IMR-90 (cell line): ENCODE data around the gene DENND10. TPM values are rescaled to one million over a fixed set of nuclear protein-coding genes. Genes with fewer than 3 reads are reported as not detected.

Experiments
- ATAC-seq: fragments of 200-7000 bp; cut with Tn5 transposase; 2 replicates; pipeline ENCODE4 v1.9.1; 2020; ENCODE audit warnings: low read depth, mild to moderate bottlenecking, moderate library complexity
- BruUV-seq: library from RNA; stranded (reverse); fragments of 400-500 nt; replicated peaks from 2 replicates; lab custom pipeline; 2021; lab: Mats Ljungman, UMichigan
- CTCF ChIA-PET: fragments of 300-600 bp; formaldehyde crosslinking; extraction: SDS; loops from one replicate; lab custom pipeline; 2021; ENCODE audit warnings: antibody characterized with exemption; lab: Yijun Ruan, JAX
- POLR2A ChIA-PET: fragments of 300-600 bp; sonication (Branson Sonifier 250); formaldehyde crosslinking; loops from one replicate; lab custom pipeline; 2022; ENCODE audit warnings: antibody characterized with exemption; ENCODE audit not compliant: unreplicated experiment; lab: Charles Lee
- DNase-seq: peaks from one replicate; pipeline ENCODE4 v3.0.0; 2013
- H2AFZ ChIP-seq: replicated peaks from 2 replicates; pipeline ENCODE3; 2013; ENCODE audit warnings: low read length, mild to moderate bottlenecking; ENCODE audit not compliant: poor library complexity
- H2AK5ac ChIP-seq: 2 replicates; pipeline ENCODE4 v1.6.1; 2013; ENCODE audit warnings: low read depth, low read length, inconsistent platforms
- H2AK9ac ChIP-seq: replicated peaks from 2 replicates; pipeline ENCODE3; 2013; ENCODE audit warnings: mild to moderate bottlenecking, low read depth, low read length, moderate library complexity; ENCODE audit not compliant: poor library complexity
- H2BK120ac ChIP-seq: 2 replicates; pipeline ENCODE4 v1.6.1; 2013; ENCODE audit warnings: low read depth, low read length, inconsistent platforms
- H2BK15ac ChIP-seq: 3 replicates; pipeline ENCODE4 v1.6.1; 2013; ENCODE audit warnings: low read depth, low read length, inconsistent platforms
- H2BK20ac ChIP-seq: 2 replicates; pipeline ENCODE4 v1.6.1; 2013; ENCODE audit warnings: low read depth, mild to moderate bottlenecking, inconsistent platforms, low read length, moderate library complexity
- H2BK5ac ChIP-seq: 2 replicates; pipeline ENCODE4 v1.6.1; 2013; ENCODE audit warnings: mild to moderate bottlenecking, low read depth, low read length, inconsistent platforms; ENCODE audit not compliant: poor library complexity, severe bottlenecking
- H3K14ac ChIP-seq: replicated peaks from 2 replicates; pipeline ENCODE4 v1.6.1; 2013; ENCODE audit warnings: low read depth, low read length, inconsistent platforms
- H3K18ac ChIP-seq: 2 replicates; pipeline ENCODE4 v1.6.1; 2013; ENCODE audit warnings: low read depth, low read length, control low read depth
- H3K23ac ChIP-seq: 2 replicates; pipeline ENCODE4 v1.6.1; 2013; ENCODE audit warnings: low read depth, low read length, inconsistent platforms
- H3K27ac ChIP-seq: 2 replicates; pipeline ENCODE4 v1.5.1; 2013; ENCODE audit warnings: mild to moderate bottlenecking, control low read depth, low read length; ENCODE audit not compliant: insufficient read depth
- H3K27me3 ChIP-seq: 2 replicates; pipeline ENCODE4 v1.6.1; 2013; ENCODE audit warnings: low read length; ENCODE audit not compliant: control insufficient read depth, insufficient read depth
- H3K36me3 ChIP-seq: 2 replicates; pipeline ENCODE4 v1.6.1; 2013; ENCODE audit warnings: low read length, mixed read lengths; ENCODE audit not compliant: control insufficient read depth, insufficient read depth
- H3K4ac ChIP-seq: 2 replicates; pipeline ENCODE4 v1.6.1; 2013; ENCODE audit warnings: low read depth, low read length, inconsistent platforms
- H3K4me1 ChIP-seq: 2 replicates; pipeline ENCODE4 v1.6.1; 2013; ENCODE audit warnings: low read length, mixed read lengths; ENCODE audit not compliant: control insufficient read depth, insufficient read depth
- H3K4me2 ChIP-seq: 2 replicates; pipeline ENCODE4 v1.6.1; 2013; ENCODE audit warnings: low read depth, mild to moderate bottlenecking, control low read depth, low read length, moderate library complexity
- H3K4me3 ChIP-seq: 2 replicates; pipeline ENCODE4 v1.5.1; 2013; ENCODE audit warnings: low read depth, mild to moderate bottlenecking, control low read depth, low read length, moderate library complexity; ENCODE audit not compliant: insufficient read depth
- H3K56ac ChIP-seq: 2 replicates; pipeline ENCODE4 v1.6.1; 2013; ENCODE audit warnings: low read length, inconsistent platforms; ENCODE audit not compliant: insufficient read depth; ENCODE audit errors: extremely low read depth
- H3K79me1 ChIP-seq, 2 experiments: 2 replicates each; pipeline ENCODE4 v1.6.1; 2013; ENCODE audit warnings: low read length in 2 of 2, inconsistent platforms in 1 of 2, low read depth in 1 of 2
- H3K9ac ChIP-seq: 2 replicates; pipeline ENCODE4 v1.6.1; 2013; ENCODE audit warnings: low read depth, low read length, control low read depth
- H3K9me1 ChIP-seq: 2 replicates; pipeline ENCODE4 v1.6.1; 2013; ENCODE audit warnings: low read length, inconsistent platforms; ENCODE audit not compliant: insufficient read depth
- H3K9me3 ChIP-seq: 2 replicates; pipeline ENCODE4 v1.6.1; 2013; ENCODE audit warnings: low read length; ENCODE audit not compliant: control insufficient read depth, insufficient read depth
- H4K20me1 ChIP-seq: 2 replicates; pipeline ENCODE4 v1.6.1; 2013; ENCODE audit warnings: low read length, inconsistent platforms; ENCODE audit not compliant: insufficient read depth
- H4K5ac ChIP-seq: 2 replicates; pipeline ENCODE4 v1.6.1; 2013; ENCODE audit warnings: mild to moderate bottlenecking, low read depth, low read length, control low read depth
- H4K8ac ChIP-seq, 2 experiments: 2 replicates each; pipeline ENCODE4 v1.6.1; 2013; ENCODE audit warnings: low read depth in 2 of 2, low read length in 2 of 2, control low read depth in 1 of 2, inconsistent platforms in 1 of 2
- H4K91ac ChIP-seq: 2 replicates; pipeline ENCODE4 v1.6.1; 2013; ENCODE audit warnings: low read depth, low read length, inconsistent platforms; ENCODE audit not compliant: insufficient read depth
- FOS ChIP-seq: fragments of 150-350 bp; IDR thresholded peaks from 2 replicates; pipeline ENCODE4 v1.6.1; 2016; ENCODE audit warnings: low read depth, low read length
- MAZ ChIP-seq: IDR thresholded peaks from 2 replicates; pipeline ENCODE4 v1.6.1; 2012; ENCODE audit warnings: low read depth, mild to moderate bottlenecking, low read length, improper control_type of control experiment, moderate library complexity, borderline replicate concordance
- RAD21 ChIP-seq: IDR thresholded peaks from 2 replicates; pipeline ENCODE4 v1.6.1; 2012; ENCODE audit warnings: low read length, improper control_type of control experiment
- RFX5 ChIP-seq: IDR thresholded peaks from 2 replicates; pipeline ENCODE4 v1.8.0; 2012; ENCODE audit warnings: low read depth, mild to moderate bottlenecking, low read length, moderate library complexity
- SMC3 ChIP-seq: fragments of 150-350 bp; IDR thresholded peaks from 2 replicates; pipeline ENCODE4 v1.6.1; 2016; ENCODE audit warnings: low read depth, mild to moderate bottlenecking, antibody characterized with exemption, low read length, moderate library complexity
- USF2 ChIP-seq: fragments of 150-350 bp; IDR thresholded peaks from 2 replicates; pipeline ENCODE4 v1.6.1; 2017; ENCODE audit warnings: mild to moderate bottlenecking, antibody characterized with exemption, low read length, low read depth
- WGBS, 2 experiments: methylation state at CpG; one replicate each; pipeline versions ENCODE4 v1.1.5 to v1.1.7; 2013; ENCODE audit warnings: missing lambda C conversion rate in 2 of 2; ENCODE audit not compliant: insufficient read length in 1 of 2; ENCODE audit errors: extremely low coverage in 2 of 2; 5-methylcytosine and 5-hydroxymethylcytosine counted together
- dilution Hi-C: fragments of 300-500 bp; cut with HindIII; formaldehyde crosslinking; loops from one replicate; pipeline ENCODE4 v1.14.3; 2018; ENCODE audit warnings: low sequenced_read_pairs; ENCODE audit not compliant: unreplicated experiment
- in situ Hi-C: fragments of 300-500 bp; cut with MboI; formaldehyde crosslinking; loops from 3 replicates; pipeline ENCODE4 v1.14.3; 2019; ENCODE audit warnings: low sequenced_read_pairs, inconsistent platforms, mixed read lengths
- intact Hi-C: fragments of 100-400 bp; cut with micrococcal nuclease; formaldehyde crosslinking; loops from 2 replicates; pipeline ENCODE4 v1.10.0; 2022
- polyA plus RNA-seq, 3 experiments: library from polyadenylated mRNA; depleted of rRNA; stranded (reverse); fragments of >200 nt; gene quantifications; 2 replicates each; pipeline ENCODE4 v1.2.3, GENCODE V29; 2012; ENCODE audit warnings: low replicate concordance in 1 of 3
- total RNA-seq: library from RNA; depleted of rRNA; stranded (reverse); fragments of >200 nt; gene quantifications from 2 replicates; pipeline ENCODE4 v1.2.3, GENCODE V29; 2012

Gene DENND10
- total and polyA plus RNA-seq, 2 of the 4 experiments (the other 2 are of a cell fraction): 50.9 to 81.4 TPM

- H2BK20ac ChIP-seq: no peak overlapping the region
- H4K20me1 ChIP-seq: peaks cover 4% of the 10 kb centered on the region; the same call in 1 of the 2 replicates
- ChIA-PET POLR2A (interaction anchor here (0.7 kb wide), 1 partner anchor 88 kb away, joined by 3 read pairs; no protein-coding TSS in a partner anchor), CTCF (interaction anchor here (0.6 kb wide), 1 partner anchor 41 kb away, joined by 3 read pairs; no protein-coding TSS in a partner anchor)
- H3K4me3 ChIP-seq: peak overlapping the region; percentile 17; the same call in 1 of the 2 replicates
- in situ Hi-C loops: no loop called here
- peak overlapping the region; percentile 73 for H3K4me2 ChIP-seq
- peaks cover 6% of the 10 kb centered on the region for H3K36me3 ChIP-seq
- 0 out of 2 replicates have a peak overlapping the region, but pooled peaks have one; percentile 7 for H3K18ac ChIP-seq
- H3K27me3 ChIP-seq: no peaks in the 10 kb centered on the region
- no peaks in the 10 kb centered on the region for H3K9me3 ChIP-seq
- peak overlapping the region; percentile 4; the same call in 1 of the 2 replicates for H4K5ac ChIP-seq
- ATAC-seq (no peak), DNase-seq (no peak)
- dilution Hi-C loops: no loop called here
- H4K8ac ChIP-seq: peak overlapping the region in 1 of 2 experiments; percentile 81; a peak in 2 of 4 replicates
- no peak overlapping the region for H3K9ac ChIP-seq
- no peak overlapping the region for H2BK5ac ChIP-seq
- peaks cover 5% of the 10 kb centered on the region; the same call in 1 of the 2 replicates for H3K9me1 ChIP-seq
- H2AFZ ChIP-seq: peak overlapping the region; percentile 93
- peak overlapping the region; percentile 68 for H2AK5ac ChIP-seq
- peaks cover 22 to 33% of the 10 kb centered on the region in 2 experiments for H3K79me1 ChIP-seq
- H4K91ac ChIP-seq: 0 out of 2 replicates have a peak overlapping the region, but pooled peaks have one; percentile 6
- H2AK9ac ChIP-seq: peak overlapping the region; percentile 85
- WGBS, 2 experiments: 68% methylated on average over 4 of the region's 12 CpGs; no CpG with 5 or more reads in 1 of the 2 experiments
- no peak overlapping the region for H3K56ac ChIP-seq
- no TSS peak for BruUV-seq
- peak overlapping the region; percentile 48; the same call in 1 of the 2 replicates for H3K14ac ChIP-seq
- intact Hi-C loops: no loop called here
- H3K4ac ChIP-seq: peak overlapping the region; percentile 51; the same call in 1 of the 2 replicates
- H2BK15ac ChIP-seq: peak overlapping the region; percentile 80; the same call in 2 of the 3 replicates
- peak overlapping the region; percentile 33; the same call in 1 of the 2 replicates for H2BK120ac ChIP-seq
- H3K27ac ChIP-seq: no peak overlapping the region
- TF ChIP-seq SMC3: no peak
- TF ChIP-seq FOS: no peak
- TF ChIP-seq RAD21: no peak
- peak; percentile 11; the same call in 1 of the 2 replicates for TF ChIP-seq MAZ
- no peak for TF ChIP-seq RFX5
- TF ChIP-seq USF2: no peak
- H3K23ac ChIP-seq: no peak overlapping the region
- peaks cover 4% of the 10 kb centered on the region; the same call in 1 of the 2 replicates for H3K4me1 ChIP-seq
Observed at GRCh38 chr10:119103241-119103902, 541 bp upstream of the DENND10 start.
